ENCODE results near the gene ANO3. TPM values are rescaled to one million over a fixed set of nuclear protein-coding genes. Genes with fewer than 3 reads are reported as not detected.

Gene ANO3
- total and polyA plus RNA-seq, 2 of the 4 experiments (the other 2 are of a cell fraction) = 0.02 to 0.18 TPM

DNA sequence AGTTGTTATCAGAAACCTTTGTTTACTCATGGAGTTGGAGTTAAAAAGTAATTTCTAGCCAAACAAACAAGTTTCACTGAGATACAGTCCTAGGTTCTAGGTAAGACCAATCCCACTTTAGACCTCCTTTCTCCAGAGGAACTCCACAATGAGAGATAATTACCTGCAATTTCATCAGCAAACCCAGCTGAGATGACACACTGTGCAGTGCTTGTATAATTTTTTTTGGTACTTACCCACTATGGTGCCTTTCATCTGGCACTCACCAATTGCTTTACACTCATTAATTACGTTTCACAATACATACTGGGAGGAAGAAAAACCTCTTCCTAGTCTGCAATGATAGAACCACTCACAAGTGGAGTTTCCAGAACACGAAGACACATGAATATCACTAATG, 242.0 kb downstream of the ANO3 start:
- Histone ChIP-seq H3K79me1 (ENCODE audit: low read depth in 1 of 2, low read length in 2 of 2) (no peaks in the 10 kb centered on the region), H3K4me3 (ENCODE audit: insufficient read depth, low read depth, low read length) (no peak overlapping the region), H3K56ac (ENCODE audit: extremely low read depth, insufficient read depth, low read length) (no peak overlapping the region), H3K4ac (ENCODE audit: low read depth, low read length) (no peak overlapping the region), H4K8ac (ENCODE audit: low read depth in 2 of 2, low read length in 2 of 2) (no peak overlapping the region), H3K27me3 (ENCODE audit: control insufficient read depth, insufficient read depth, low read length) (no peaks in the 10 kb centered on the region), H3K9ac (ENCODE audit: low read depth, low read length) (no peak overlapping the region), H3K18ac (ENCODE audit: low read depth, low read length) (no peak overlapping the region), H3K27ac (ENCODE audit: insufficient read depth, low read length) (no peak overlapping the region), H3K23ac (ENCODE audit: low read depth, low read length) (no peak overlapping the region), H2BK15ac (ENCODE audit: low read depth, low read length) (no peak overlapping the region), H4K5ac (ENCODE audit: low read depth, low read length) (no peak overlapping the region), H3K36me3 (ENCODE audit: control insufficient read depth, insufficient read depth, low read length) (no peaks in the 10 kb centered on the region), H3K9me1 (ENCODE audit: insufficient read depth, low read length) (no peaks in the 10 kb centered on the region), H4K91ac (ENCODE audit: insufficient read depth, low read depth, low read length) (no peak overlapping the region), H3K9me3 (ENCODE audit: control insufficient read depth, insufficient read depth, low read length) (no peaks in the 10 kb centered on the region), H3K4me2 (ENCODE audit: low read depth, low read length) (no peak overlapping the region), H2AK9ac (replicated peaks; ENCODE audit: low read depth, low read length, poor library complexity) (no peak overlapping the region), H2AFZ (replicated peaks; ENCODE audit: low read length, poor library complexity) (no peak overlapping the region), H2BK5ac (ENCODE audit: low read depth, low read length, poor library complexity, severe bottlenecking) (no peak overlapping the region), H3K4me1 (ENCODE audit: control insufficient read depth, insufficient read depth, low read length) (no peaks in the 10 kb centered on the region), H2BK20ac (ENCODE audit: low read depth, low read length) (no peak overlapping the region), H2BK120ac (ENCODE audit: low read depth, low read length) (no peak overlapping the region), H4K20me1 (ENCODE audit: insufficient read depth, low read length) (no peaks in the 10 kb centered on the region), H2AK5ac (ENCODE audit: low read depth, low read length) (no peak overlapping the region), H3K14ac (replicated peaks; ENCODE audit: low read depth, low read length) (no peak overlapping the region)
- in situ Hi-C loops (cut with MboI; ENCODE audit: low sequenced_read_pairs) (no loop called here), intact Hi-C loops (cut with micrococcal nuclease) (no loop called here), dilution Hi-C loops (cut with HindIII; ENCODE audit: low sequenced_read_pairs, unreplicated experiment) (no loop called here)
- ATAC-seq (ENCODE audit: low read depth) (no peak), DNase-seq (no peak)
- no CpG with 5 or more reads among the region's 2 CpGs for WGBS, 2 experiments (ENCODE audit: extremely low coverage in 2 of 2, insufficient read length in 1 of 2)
- BruUV-seq (replicated peaks) = no TSS peak
- no peak for TF ChIP-seq BHLHE40 (IDR thresholded peaks at IDR 0.05; ENCODE audit: low read depth, low read length)
- no peak for TF ChIP-seq MXI1 (IDR thresholded peaks at IDR 0.05; ENCODE audit: borderline replicate concordance, low read depth, low read length)
- no peak for TF ChIP-seq RCOR1 (IDR thresholded peaks at IDR 0.05; ENCODE audit: insufficient replicate concordance, low read length)
- TF ChIP-seq NFE2L2 (IDR thresholded peaks at IDR 0.05; ENCODE audit: low read depth, low read length) = no peak
- TF ChIP-seq, protein P1, sequence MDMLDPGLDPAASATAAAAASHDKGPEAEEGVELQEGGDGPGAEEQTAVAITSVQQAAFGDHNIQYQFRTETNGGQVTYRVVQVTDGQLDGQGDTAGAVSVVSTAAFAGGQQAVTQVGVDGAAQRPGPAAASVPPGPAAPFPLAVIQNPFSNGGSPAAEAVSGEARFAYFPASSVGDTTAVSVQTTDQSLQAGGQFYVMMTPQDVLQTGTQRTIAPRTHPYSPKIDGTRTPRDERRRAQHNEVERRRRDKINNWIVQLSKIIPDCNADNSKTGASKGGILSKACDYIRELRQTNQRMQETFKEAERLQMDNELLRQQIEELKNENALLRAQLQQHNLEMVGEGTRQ (IDR thresholded peaks at IDR 0.05; ENCODE audit: low read depth, low read length) = no peak
- TF ChIP-seq MAZ (IDR thresholded peaks at IDR 0.05; ENCODE audit: borderline replicate concordance, low read depth, low read length) = no peak
- TF ChIP-seq SMC3 (IDR thresholded peaks at IDR 0.05; ENCODE audit: low read depth, low read length) = no peak
- no peak for TF ChIP-seq CTCF (conservative IDR thresholded peaks at IDR 0.05; ENCODE audit: low read depth, low read length)
- TF ChIP-seq MAFK (IDR thresholded peaks at IDR 0.05; ENCODE audit: low read depth, low read length) = no peak
- no peak for TF ChIP-seq ELK1 (IDR thresholded peaks at IDR 0.05; ENCODE audit: borderline replicate concordance, low read depth, low read length)
- no peak for TF ChIP-seq CEBPB (IDR thresholded peaks at IDR 0.05; ENCODE audit: low read depth, low read length)
- TF ChIP-seq CHD1 (IDR thresholded peaks at IDR 0.05; ENCODE audit: low read depth, low read length) = no peak
- TF ChIP-seq RAD21 (IDR thresholded peaks at IDR 0.05; ENCODE audit: low read length) = no peak
- no peak for TF ChIP-seq FOS (IDR thresholded peaks at IDR 0.05; ENCODE audit: low read depth, low read length)
- TF ChIP-seq RFX5 (IDR thresholded peaks at IDR 0.05; ENCODE audit: low read depth, low read length) = no peak
- no peak for TF ChIP-seq POLR2A (IDR thresholded peaks at IDR 0.05; ENCODE audit: low read depth, low read length)
- CTCF ChIA-PET = no interaction called here
- POLR2A ChIA-PET (ENCODE audit: unreplicated experiment) = no interaction called here
